Endothelial cell of umbilical vein (primary cell): ENCODE data around the gene MAST4. TPM values are rescaled to one million over a fixed set of nuclear protein-coding genes. Genes with fewer than 3 reads are reported as not detected.

Source experiments
- BruUV-seq: library from RNA; stranded (reverse); fragments of 400-500 nt; replicated peaks from 2 replicates; lab custom pipeline; 2021; lab: Mats Ljungman, UMichigan
- CTCF ChIA-PET: fragments of 300-600, 350-600 bp; sonication (Branson Sonifier 250); formaldehyde crosslinking; loops from one replicate; lab custom pipeline; 2021; ENCODE audit warnings: antibody characterized with exemption, inconsistent platforms; lab: Charles Lee
- POLR2A ChIA-PET: fragments of 300-600, 350-600 bp; sonication (Branson Sonifier 250); formaldehyde crosslinking; loops from one replicate; lab custom pipeline; 2021; ENCODE audit warnings: antibody characterized with exemption, inconsistent platforms; lab: Charles Lee
- DNase-seq: peaks from one replicate; pipeline ENCODE4 v3.0.0-alpha.2; 2011; ENCODE audit warnings: low read depth, low spot score
- FAIRE-seq: peaks from 2 replicates; lab custom pipeline; 2011; peaks lifted over from hg19 to GRCh38; lab: Jason Lieb, UNC
- H2AFZ ChIP-seq: 2 replicates; pipeline ENCODE4 v1.6.0; 2012; ENCODE audit warnings: low read depth, low read length, control low read depth, inconsistent platforms
- H3K27ac ChIP-seq: 2 replicates; pipeline ENCODE4 v1.5.1; 2011; ENCODE audit warnings: low read depth, mild to moderate bottlenecking, control low read depth, low read length, moderate library complexity; ENCODE audit not compliant: insufficient read depth
- H3K27me3 ChIP-seq, 2 experiments: 2 replicates each; pipeline versions ENCODE4 v1.6.0 to v1.6.1; 2011; ENCODE audit warnings: low read length in 2 of 2, mixed read lengths in 1 of 2; ENCODE audit not compliant: control insufficient read depth in 2 of 2, insufficient read depth in 2 of 2
- H3K36me3 ChIP-seq, 2 experiments: 2 replicates in 1 of 2; 3 replicates in 1 of 2; pipeline ENCODE4 v1.5.1; 2011; ENCODE audit warnings: low read length in 2 of 2, mild to moderate bottlenecking in 1 of 2, moderate library complexity in 1 of 2; ENCODE audit not compliant: control insufficient read depth in 2 of 2, insufficient read depth in 2 of 2; ENCODE audit errors: extremely low read depth in 1 of 2
- H3K4me1 ChIP-seq: 3 replicates; pipeline ENCODE4 v1.5.1; 2011; ENCODE audit warnings: mild to moderate bottlenecking, low read length; ENCODE audit not compliant: control insufficient read depth, insufficient read depth; ENCODE audit errors: extremely low read depth
- H3K4me2 ChIP-seq: 2 replicates; pipeline ENCODE4 v1.6.1; 2011; ENCODE audit warnings: low read length, control low read depth, mixed read lengths; ENCODE audit not compliant: insufficient read depth
- H3K4me3 ChIP-seq, 3 experiments: fragments of 200-600 bp in 1 of 3; sonication (generic), shearing (Covaris generic) in 1 of 3; replicated peaks in 1 of 3; 2 replicates each; pipeline ENCODE4 v1.5.1; 2011 to 2016; ENCODE audit warnings: control low read depth in 3 of 3, low read length in 3 of 3, mild to moderate bottlenecking in 2 of 3, inconsistent platforms in 1 of 3, low read depth in 1 of 3, moderate library complexity in 1 of 3; ENCODE audit not compliant: insufficient read depth in 1 of 3
- H3K79me2 ChIP-seq: 2 replicates; pipeline ENCODE4 v1.6.0; 2012; ENCODE audit warnings: low read length, inconsistent platforms; ENCODE audit not compliant: control insufficient read depth, insufficient read depth
- H3K9ac ChIP-seq: replicated peaks from 2 replicates; pipeline ENCODE3; 2011; ENCODE audit warnings: low read length, control low read depth; ENCODE audit not compliant: insufficient read depth; ENCODE audit errors: extremely low read depth
- H3K9me1 ChIP-seq: replicated peaks from 3 replicates; pipeline ENCODE4 v1.6.0; 2011; ENCODE audit warnings: mild to moderate bottlenecking, low read length; ENCODE audit not compliant: control insufficient read depth, insufficient read depth; ENCODE audit errors: extremely low read depth
- H3K9me3 ChIP-seq: replicated peaks from 2 replicates; pipeline ENCODE4 v1.5.1; 2012; ENCODE audit warnings: low read length, inconsistent platforms; ENCODE audit not compliant: control insufficient read depth, insufficient read depth
- H4K20me1 ChIP-seq: replicated peaks from 2 replicates; pipeline ENCODE3; 2011; ENCODE audit warnings: mild to moderate bottlenecking, low read length; ENCODE audit not compliant: control insufficient read depth, insufficient read depth; ENCODE audit errors: extremely low read depth
- EZH2 ChIP-seq: IDR thresholded peaks from 2 replicates; pipeline ENCODE4 v1.6.1; 2012; ENCODE audit warnings: borderline replicate concordance, low read depth, mild to moderate bottlenecking, moderate library complexity, low read length, inconsistent platforms; ENCODE audit not compliant: severe bottlenecking
- FOS ChIP-seq: IDR thresholded peaks from 2 replicates; pipeline ENCODE4 v1.6.1; 2011; ENCODE audit warnings: mild to moderate bottlenecking, low read length, moderate library complexity, borderline replicate concordance; ENCODE audit not compliant: insufficient read depth
- GATA2 ChIP-seq: IDR thresholded peaks from 2 replicates; pipeline ENCODE4 v1.7.0; 2011; ENCODE audit warnings: low read depth, mild to moderate bottlenecking, moderate library complexity, mixed read lengths, low read length; ENCODE audit not compliant: insufficient read length, insufficient read depth
- MAX ChIP-seq: IDR thresholded peaks from 2 replicates; pipeline ENCODE4 v1.6.1; 2011; ENCODE audit not compliant: insufficient read depth, insufficient read length
- MYC ChIP-seq: IDR thresholded peaks from one replicate; pipeline ENCODE4 v1.6.1; 2011; ENCODE audit warnings: mild to moderate bottlenecking, low read depth, low read length
- POLR2AphosphoS5 ChIP-seq: IDR thresholded peaks from 2 replicates; pipeline ENCODE4 v1.6.1; 2012; ENCODE audit warnings: low read depth, mild to moderate bottlenecking, control low read depth, low read length, moderate library complexity; ENCODE audit not compliant: insufficient read depth
- dilution Hi-C: fragments of 300-500 bp; cut with MboI; formaldehyde crosslinking; loops from one replicate; pipeline ENCODE4 v1.15.0; 2019; ENCODE audit warnings: low sequenced_read_pairs; ENCODE audit not compliant: extremely low pct_ligation_motif_present
- intact Hi-C: fragments of 100-400 bp; cut with micrococcal nuclease; formaldehyde crosslinking; loops from one replicate; pipeline ENCODE4 v1.10.0; 2022
- polyA plus RNA-seq, 4 experiments: library from polyadenylated mRNA; depleted of rRNA in 3 of 4; stranded (reverse) in 3 of 4; unstranded in 1 of 4; fragments of >200 nt; gene quantifications; 2 replicates each; pipeline versions ENCODE4 v1.2.1 to v1.2.3, GENCODE V29; 2011 to 2012; ENCODE audit warnings: missing spikeins in 1 of 4
- total RNA-seq: library from RNA; stranded (reverse); gene quantifications from 2 replicates; pipeline ENCODE4 v1.2.3, GENCODE V29; 2021

MAST4 gene
- total and polyA plus RNA-seq, 2 donors (not counting 3 experiments of a cell fraction or from before 2014, with no cell fraction given) = 40.2 to 116 TPM

- no peak overlapping the region for H2AFZ ChIP-seq
- CTCF ChIA-PET = no interaction called here
- no peaks in the 10 kb centered on the region for H3K27me3 ChIP-seq
- BruUV-seq = no TSS peak
- no peaks in the 10 kb centered on the region for H4K20me1 ChIP-seq
- POLR2A ChIA-PET = no interaction called here
- no peaks in the 10 kb centered on the region for H3K9me3 ChIP-seq
- TF ChIP-seq MAX (no peak), POLR2AphosphoS5 (no peak), MYC (no peak), GATA2 (no peak), EZH2 (no peak)
- H3K4me1 ChIP-seq = no peaks in the 10 kb centered on the region
- FAIRE-seq (no peak), DNase-seq (no peak)
- H3K4me3 ChIP-seq = no peak overlapping the region
- no peaks in the 10 kb centered on the region for H3K79me2 ChIP-seq
- H3K36me3 ChIP-seq = no peaks in the 10 kb centered on the region
- no peak overlapping the region for H3K27ac ChIP-seq
- dilution Hi-C loops = no loop called here
- intact Hi-C loops = no loop called here
- H3K9me1 ChIP-seq = no peaks in the 10 kb centered on the region
- H3K9ac ChIP-seq = no peak overlapping the region
- no peak overlapping the region for H3K4me2 ChIP-seq
Measured at GRCh38 chr5:66553368-66553912, 42.8 kb upstream of the MAST4 start.

GRCh38 chr5:66553916-66554575 is 42.1 kb upstream of the MAST4 start:
- no peak overlapping the region for H3K27ac ChIP-seq
- no peak for FAIRE-seq

More at GRCh38 chr5:66553916-66554575, 42.1 kb upstream of the MAST4 start:
- Histone ChIP-seq H3K79me2 (no peaks in the 10 kb centered on the region), H3K9ac (no peak overlapping the region), H4K20me1 (no peaks in the 10 kb centered on the region), H3K4me1 (no peaks in the 10 kb centered on the region), H3K9me3 (no peaks in the 10 kb centered on the region), H3K27me3 (no peaks in the 10 kb centered on the region), H3K36me3 (no peaks in the 10 kb centered on the region), H3K4me2 (no peak overlapping the region), H3K9me1 (no peaks in the 10 kb centered on the region), H2AFZ (no peak overlapping the region), H3K4me3 (no peak overlapping the region)
- POLR2A ChIA-PET = no interaction called here
- intact Hi-C loops (no loop called here), dilution Hi-C loops (no loop called here)
- no peak for DNase-seq
- TF ChIP-seq FOS = no peak
- BruUV-seq = no TSS peak
- CTCF ChIA-PET = no interaction called here
